CD4-positive, alpha-beta T cell treated with Interleukin-6 for 4 hours (primary cell): ENCODE measurements around the gene ACOT8.
"Not testable (repeated sequence)": the region's sequence is repeated elsewhere in the genome, so short reads cannot be mapped to it uniquely, and the experiment has no call there.

Experiments used
- DNase-seq: peaks from one replicate; pipeline ENCODE4 v3.0.0-alpha.2; 2020; ENCODE audit warnings: mixed read lengths

The ACOT8 gene

GRCh38 chr20:45850926-45851325, 6.3 kb downstream of the ACOT8 start:
- no peak for DNase-seq

GRCh38 chr20:45850238-45850637, 7.0 kb downstream of the ACOT8 start:
- DNase-seq, result no peak

GRCh38 chr20:45848969-45849582, 8.1 kb downstream of the ACOT8 start:
- no peak for DNase-seq

- DNase-seq, result no peak
Measured at GRCh38 chr20:45848421-45848820, 8.8 kb downstream of the ACOT8 start.

- no peak for DNase-seq
Measured at GRCh38 chr20:45845452-45845851, 11.7 kb downstream of the ACOT8 start.

GRCh38 chr20:45843506-45843905, 13.7 kb downstream of the ACOT8 start:
- DNase-seq, result no peak

GRCh38 chr20:45842169-45842812, 14.9 kb downstream of the ACOT8 start:
- no peak for DNase-seq

GRCh38 chr20:45841407-45842129, 15.6 kb downstream of the ACOT8 start:
- no peak for DNase-seq

GRCh38 chr20:45840700-45841198, 16.4 kb downstream of the ACOT8 start:
- DNase-seq, result no peak

- DNase-seq, result no peak
Measured at GRCh38 chr20:45836841-45837240, 20.4 kb downstream of the ACOT8 start.

- no peak for DNase-seq
Measured at GRCh38 chr20:45835825-45836224, 21.4 kb downstream of the ACOT8 start.

GRCh38 chr20:45835329-45835765, 21.8 kb downstream of the ACOT8 start:
- DNase-seq, result no peak

- no peak for DNase-seq
Measured at GRCh38 chr20:45834797-45835161, 22.4 kb downstream of the ACOT8 start.

GRCh38 chr20:45833883-45834796, 23.1 kb downstream of the ACOT8 start:
- peak; percentile 69 for DNase-seq

- DNase-seq, result peak; percentile 53
Measured at GRCh38 chr20:45833030-45833882, 23.9 kb downstream of the ACOT8 start, which contains the start of gene SNX21. Gene SNX21, plus strand, starts transcription at chr20:45833799. Its CDS starts 121 bp downstream, at chr20:45833920.

- DNase-seq, result no peak
Measured at GRCh38 chr20:45832619-45833018, 24.6 kb downstream of the ACOT8 start.

- not testable (repeated sequence) for DNase-seq
Measured at GRCh38 chr20:45829673-45830106, 27.5 kb downstream of the ACOT8 start.

- no peak for DNase-seq
Measured at GRCh38 chr20:45828589-45828988, 28.6 kb downstream of the ACOT8 start.

GRCh38 chr20:45827712-45828111, 29.5 kb downstream of the ACOT8 start:
- DNase-seq, result no peak

- no peak for DNase-seq
Measured at GRCh38 chr20:45827030-45827652, 30.1 kb downstream of the ACOT8 start, which contains the start of gene TNNC2. Gene TNNC2, minus strand, starts transcription at chr20:45827312. Its CDS starts 64 bp downstream, at chr20:45827248.
